Endothelial cell (in vitro differentiated cells): ENCODE data around the gene KXD1. TPM values are rescaled to one million over a fixed set of nuclear protein-coding genes. Genes with fewer than 3 reads are reported as not detected.

Experiments
- DNase-seq: peaks from one replicate; pipeline ENCODE4 v3.0.0; 2021; ENCODE audit warnings: low spot score
- H3K27ac Mint-ChIP-seq: one replicate; pipeline ENCODE4 v1.8.0; 2021; ENCODE audit warnings: mixed read lengths, inconsistent platforms; ENCODE audit not compliant: unreplicated experiment
- H3K27me3 Mint-ChIP-seq: one replicate; pipeline ENCODE4 v1.8.0; 2021; ENCODE audit warnings: mild to moderate bottlenecking, moderate library complexity, mixed read lengths, inconsistent platforms; ENCODE audit not compliant: unreplicated experiment
- H3K36me3 Mint-ChIP-seq: one replicate; pipeline ENCODE4 v1.8.0; 2021; ENCODE audit warnings: mild to moderate bottlenecking, low read depth, mixed read lengths, inconsistent platforms; ENCODE audit not compliant: unreplicated experiment
- H3K4me1 Mint-ChIP-seq: one replicate; pipeline ENCODE4 v1.8.0; 2021; ENCODE audit warnings: mild to moderate bottlenecking, mixed read lengths, inconsistent platforms; ENCODE audit not compliant: unreplicated experiment
- H3K4me3 Mint-ChIP-seq: one replicate; pipeline ENCODE4 v1.8.0; 2021; ENCODE audit warnings: mild to moderate bottlenecking, mixed read lengths, inconsistent platforms; ENCODE audit not compliant: unreplicated experiment
- H3K9me3 Mint-ChIP-seq: one replicate; pipeline ENCODE4 v1.8.0; 2021; ENCODE audit warnings: mixed read lengths, inconsistent platforms; ENCODE audit not compliant: unreplicated experiment
- CTCF ChIP-seq: fragments of 200-600 bp; sonication (generic); IDR thresholded peaks from one replicate; pipeline ENCODE4 v1.5.0; 2021; ENCODE audit warnings: antibody characterized with exemption; ENCODE audit not compliant: unreplicated experiment
- total RNA-seq: library from RNA; stranded (reverse); fragmentation: NEBNext Ultra II Directional; extraction: Animal tissue kit (Norgen Biotek cat#: 25700); gene quantifications from one replicate; pipeline ENCODE4 v1.2.1, GENCODE V29; 2021; ENCODE audit not compliant: unreplicated experiment

Gene KXD1
- total RNA-seq, 1 donor from 2014 or later = 105 TPM

DNA sequence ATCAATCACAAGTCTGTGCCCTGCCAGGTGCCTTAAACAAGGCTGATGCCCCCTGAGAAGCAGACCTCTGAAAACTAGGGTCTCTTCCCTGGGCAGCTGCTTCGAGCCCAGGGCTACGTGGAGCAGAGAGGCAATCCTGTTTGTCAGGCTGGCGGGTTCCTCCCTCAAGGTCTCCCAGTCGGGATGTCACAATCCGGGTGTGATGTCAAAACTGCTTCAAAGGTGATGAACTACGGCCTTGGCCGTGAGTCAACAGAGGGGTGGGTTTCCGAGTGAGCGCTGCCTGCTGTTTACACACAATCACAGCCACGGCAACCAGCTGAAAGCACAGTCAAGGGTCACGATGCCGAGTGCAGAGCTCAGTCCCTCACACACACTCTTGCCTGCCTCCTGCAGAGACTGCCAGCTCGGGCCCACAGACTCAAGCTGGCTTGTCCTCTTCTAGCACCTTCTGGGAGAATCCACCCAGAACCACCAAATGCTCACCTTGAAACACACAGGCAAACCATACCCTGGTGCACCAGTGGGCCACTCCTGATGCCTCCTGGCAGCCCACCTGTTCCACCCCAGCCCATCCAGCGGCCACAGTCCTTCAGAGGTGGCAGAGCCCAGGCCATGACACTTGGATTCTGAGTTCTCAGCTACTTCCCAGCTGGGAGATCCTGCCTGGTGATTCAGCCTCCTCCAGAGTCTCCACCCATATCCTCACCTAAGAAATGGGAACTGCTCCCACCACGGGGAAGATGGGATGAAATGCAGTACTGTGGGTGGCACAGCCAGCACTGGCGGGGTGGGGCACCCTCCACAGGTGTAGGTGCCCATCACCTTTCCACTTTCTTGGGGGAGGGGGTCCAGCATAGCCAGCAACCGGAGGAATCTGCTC lies 42.6 kb upstream of the KXD1 start:
- Mint-ChIP-seq H3K9me3 (no peaks in the 10 kb centered on the region), H3K27ac (peak overlapping the region; percentile 70), H3K4me1 (peaks cover 5% of the 10 kb centered on the region), H3K27me3 (peaks cover 8% of the 10 kb centered on the region), H3K4me3 (no peak overlapping the region), H3K36me3 (no peaks in the 10 kb centered on the region)
- DNase-seq = no peak
- no peak for TF ChIP-seq CTCF

DNA sequence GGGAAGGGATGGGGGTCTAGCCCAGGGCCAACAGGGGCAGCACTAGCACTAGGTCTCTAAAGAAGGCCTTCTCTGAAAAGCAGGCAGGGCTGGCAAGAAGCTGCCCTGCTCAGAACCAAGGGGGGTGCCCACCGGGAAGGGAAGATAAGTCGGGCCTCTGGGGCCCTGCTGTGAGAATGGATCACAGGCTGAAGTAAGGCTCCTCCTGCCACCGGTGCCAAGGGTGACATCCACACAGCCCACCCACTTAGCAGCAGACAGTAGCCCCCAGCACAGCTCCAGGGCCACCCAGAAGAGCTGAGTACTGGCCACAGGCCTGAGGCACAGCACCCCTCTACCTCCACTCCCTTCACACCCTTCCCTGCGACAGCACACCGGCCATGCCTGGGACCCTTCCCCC lies 41.7 kb upstream of the KXD1 start:
- peaks cover 9% of the 10 kb centered on the region for H3K4me1 Mint-ChIP-seq
- H3K27me3 Mint-ChIP-seq = peaks cover 10% of the 10 kb centered on the region
- H3K36me3 Mint-ChIP-seq = no peaks in the 10 kb centered on the region
- TF ChIP-seq CTCF = no peak
- no peaks in the 10 kb centered on the region for H3K9me3 Mint-ChIP-seq
- H3K4me3 Mint-ChIP-seq = no peak overlapping the region
- H3K27ac Mint-ChIP-seq = no peak overlapping the region
- DNase-seq = no peak

- no peak for DNase-seq
- H3K27me3 Mint-ChIP-seq = peaks cover 11% of the 10 kb centered on the region
- H3K27ac Mint-ChIP-seq = no peak overlapping the region
- no peaks in the 10 kb centered on the region for H3K9me3 Mint-ChIP-seq
- no peak overlapping the region for H3K4me3 Mint-ChIP-seq
- TF ChIP-seq CTCF = no peak
- H3K36me3 Mint-ChIP-seq = no peaks in the 10 kb centered on the region
- peaks cover 11% of the 10 kb centered on the region for H3K4me1 Mint-ChIP-seq
Measured at GRCh38 chr19:18517606-18518005, 40.1 kb upstream of the KXD1 start.

- no peak for TF ChIP-seq CTCF
- H3K36me3 Mint-ChIP-seq = no peaks in the 10 kb centered on the region
- H3K4me1 Mint-ChIP-seq = peaks cover 11% of the 10 kb centered on the region
- H3K27me3 Mint-ChIP-seq = peaks cover 11% of the 10 kb centered on the region
- H3K27ac Mint-ChIP-seq = no peak overlapping the region
- H3K4me3 Mint-ChIP-seq = no peak overlapping the region
- no peaks in the 10 kb centered on the region for H3K9me3 Mint-ChIP-seq
- DNase-seq = no peak
Measured at GRCh38 chr19:18518639-18519038, 39.0 kb upstream of the KXD1 start.

- TF ChIP-seq CTCF = peak; percentile 37
- Mint-ChIP-seq H3K4me3 (peak overlapping the region; percentile 97), H3K27ac (peak overlapping the region; percentile 96), H3K4me1 (peaks cover 11% of the 10 kb centered on the region), H3K27me3 (peaks cover 9% of the 10 kb centered on the region), H3K36me3 (no peaks in the 10 kb centered on the region), H3K9me3 (no peaks in the 10 kb centered on the region)
- peak; percentile 64 for DNase-seq
Measured at GRCh38 chr19:18519962-18520847, 37.5 kb upstream of the KXD1 start.
